ENCODE results near the gene NFIL3. TPM values are rescaled to one million over a fixed set of nuclear protein-coding genes. Genes with fewer than 3 reads are reported as not detected.
"Not testable (repeated sequence)": the region's sequence is repeated elsewhere in the genome, so short reads cannot be mapped to it uniquely, and the experiment has no call there.

NFIL3 gene
- total RNA-seq, 1 donor: 105 TPM

- H3K9me3 ChIP-seq (ENCODE audit: low read depth, low read length): no peaks in the 10 kb centered on the region
- no peak overlapping the region for H3K4me3 ChIP-seq (ENCODE audit: low read length)
- no peaks in the 10 kb centered on the region for H3K27me3 ChIP-seq (ENCODE audit: insufficient read depth, low read length)
- H3K4me1 ChIP-seq (ENCODE audit: insufficient read depth, low read length): peaks cover 21% of the 10 kb centered on the region
Measured at GRCh38 chr9:91391412-91391811, 32.2 kb downstream of the NFIL3 start.

GRCh38 chr9:91389686-91390085 is 33.9 kb downstream of the NFIL3 start:
- H3K4me3 ChIP-seq (ENCODE audit: low read length); H3K27me3 ChIP-seq (ENCODE audit: insufficient read depth, low read length); H3K4me1 ChIP-seq (ENCODE audit: insufficient read depth, low read length); H3K9me3 ChIP-seq (ENCODE audit: low read depth, low read length): not testable (repeated sequence)

- H3K4me3 ChIP-seq (ENCODE audit: low read length): no peak overlapping the region
Measured at GRCh38 chr9:91386765-91387164, 36.9 kb downstream of the NFIL3 start.

GRCh38 chr9:91384954-91385353 is 38.7 kb downstream of the NFIL3 start:
- no peaks in the 10 kb centered on the region for H3K9me3 ChIP-seq (ENCODE audit: low read depth, low read length)
- H3K27me3 ChIP-seq (ENCODE audit: insufficient read depth, low read length): no peaks in the 10 kb centered on the region
- no peak overlapping the region for H3K4me3 ChIP-seq (ENCODE audit: low read length)
- H3K4me1 ChIP-seq (ENCODE audit: insufficient read depth, low read length): no peaks in the 10 kb centered on the region

More at GRCh38 chr9:91386765-91387164, 36.9 kb downstream of the NFIL3 start:
- no peaks in the 10 kb centered on the region for H3K9me3 ChIP-seq (ENCODE audit: low read depth, low read length)
- no peaks in the 10 kb centered on the region for H3K4me1 ChIP-seq (ENCODE audit: insufficient read depth, low read length)
- H3K27me3 ChIP-seq (ENCODE audit: insufficient read depth, low read length): no peaks in the 10 kb centered on the region

- H3K9me3 ChIP-seq (ENCODE audit: low read depth, low read length): no peaks in the 10 kb centered on the region
- H3K27me3 ChIP-seq (ENCODE audit: insufficient read depth, low read length): no peaks in the 10 kb centered on the region
- H3K4me1 ChIP-seq (ENCODE audit: insufficient read depth, low read length): no peaks in the 10 kb centered on the region
- no peak overlapping the region for H3K4me3 ChIP-seq (ENCODE audit: low read length)
Measured at GRCh38 chr9:91383577-91383976, 40.1 kb downstream of the NFIL3 start.

GRCh38 chr9:91382298-91382697 is 41.3 kb downstream of the NFIL3 start:
- Histone ChIP-seq H3K9me3 (ENCODE audit: low read depth, low read length) (no peaks in the 10 kb centered on the region), H3K4me1 (ENCODE audit: insufficient read depth, low read length) (no peaks in the 10 kb centered on the region), H3K27me3 (ENCODE audit: insufficient read depth, low read length) (no peaks in the 10 kb centered on the region), H3K4me3 (ENCODE audit: low read length) (no peak overlapping the region)

- Histone ChIP-seq H3K27me3 (ENCODE audit: insufficient read depth, low read length) (no peaks in the 10 kb centered on the region), H3K9me3 (ENCODE audit: low read depth, low read length) (no peaks in the 10 kb centered on the region), H3K4me1 (ENCODE audit: insufficient read depth, low read length) (peaks cover 21% of the 10 kb centered on the region), H3K4me3 (ENCODE audit: low read length) (no peak overlapping the region)
Measured at GRCh38 chr9:91379426-91379825, 44.2 kb downstream of the NFIL3 start.

- Histone ChIP-seq H3K27me3 (ENCODE audit: insufficient read depth, low read length) (no peaks in the 10 kb centered on the region), H3K4me1 (ENCODE audit: insufficient read depth, low read length) (peaks cover 21% of the 10 kb centered on the region), H3K9me3 (ENCODE audit: low read depth, low read length) (no peaks in the 10 kb centered on the region), H3K4me3 (ENCODE audit: low read length) (no peak overlapping the region)
Measured at GRCh38 chr9:91378695-91379127, 44.9 kb downstream of the NFIL3 start.

- H3K27me3 ChIP-seq (ENCODE audit: insufficient read depth, low read length); H3K9me3 ChIP-seq (ENCODE audit: low read depth, low read length); H3K4me3 ChIP-seq (ENCODE audit: low read length): not testable (repeated sequence)
- peaks cover 21% of the 10 kb centered on the region for H3K4me1 ChIP-seq (ENCODE audit: insufficient read depth, low read length)
Measured at GRCh38 chr9:91378054-91378453, 45.6 kb downstream of the NFIL3 start.

- Histone ChIP-seq H3K27me3 (ENCODE audit: insufficient read depth, low read length) (no peaks in the 10 kb centered on the region), H3K4me1 (ENCODE audit: insufficient read depth, low read length) (peaks cover 21% of the 10 kb centered on the region), H3K9me3 (ENCODE audit: low read depth, low read length) (no peaks in the 10 kb centered on the region), H3K4me3 (ENCODE audit: low read length) (no peak overlapping the region)
Measured at GRCh38 chr9:91376239-91376638, 47.4 kb downstream of the NFIL3 start.

- Histone ChIP-seq H3K4me3 (ENCODE audit: low read length) (no peak overlapping the region), H3K9me3 (ENCODE audit: low read depth, low read length) (no peaks in the 10 kb centered on the region), H3K27me3 (ENCODE audit: insufficient read depth, low read length) (no peaks in the 10 kb centered on the region), H3K4me1 (ENCODE audit: insufficient read depth, low read length) (peaks cover 21% of the 10 kb centered on the region)
Measured at GRCh38 chr9:91374939-91375338, 48.7 kb downstream of the NFIL3 start.

GRCh38 chr9:91371894-91372293 is 51.7 kb downstream of the NFIL3 start:
- H3K4me3 ChIP-seq (ENCODE audit: low read length): no peak overlapping the region
- H3K4me1 ChIP-seq (ENCODE audit: insufficient read depth, low read length): peaks cover 21% of the 10 kb centered on the region
- H3K9me3 ChIP-seq (ENCODE audit: low read depth, low read length): no peaks in the 10 kb centered on the region
- H3K27me3 ChIP-seq (ENCODE audit: insufficient read depth, low read length): no peaks in the 10 kb centered on the region

- H3K9me3 ChIP-seq (ENCODE audit: low read depth, low read length); H3K4me1 ChIP-seq (ENCODE audit: insufficient read depth, low read length); H3K4me3 ChIP-seq (ENCODE audit: low read length); H3K27me3 ChIP-seq (ENCODE audit: insufficient read depth, low read length): not testable (repeated sequence)
Measured at GRCh38 chr9:91370006-91370405, 53.6 kb downstream of the NFIL3 start.

GRCh38 chr9:91364702-91365101 is 58.9 kb downstream of the NFIL3 start:
- H3K4me3 ChIP-seq (ENCODE audit: low read length): no peak overlapping the region
- peaks cover 19% of the 10 kb centered on the region for H3K4me1 ChIP-seq (ENCODE audit: insufficient read depth, low read length)
- no peaks in the 10 kb centered on the region for H3K9me3 ChIP-seq (ENCODE audit: low read depth, low read length)
- no peaks in the 10 kb centered on the region for H3K27me3 ChIP-seq (ENCODE audit: insufficient read depth, low read length)

GRCh38 chr9:91364005-91364404 is 59.6 kb downstream of the NFIL3 start:
- no peaks in the 10 kb centered on the region for H3K27me3 ChIP-seq (ENCODE audit: insufficient read depth, low read length)
- H3K4me1 ChIP-seq (ENCODE audit: insufficient read depth, low read length): peaks cover 25% of the 10 kb centered on the region
- no peaks in the 10 kb centered on the region for H3K9me3 ChIP-seq (ENCODE audit: low read depth, low read length)
- H3K4me3 ChIP-seq (ENCODE audit: low read length): no peak overlapping the region

GRCh38 chr9:91362051-91362611 is 61.5 kb downstream of the NFIL3 start:
- Histone ChIP-seq H3K9me3 (ENCODE audit: low read depth, low read length) (no peaks in the 10 kb centered on the region), H3K4me1 (ENCODE audit: insufficient read depth, low read length) (peaks cover 25% of the 10 kb centered on the region), H3K27me3 (ENCODE audit: insufficient read depth, low read length) (no peaks in the 10 kb centered on the region), H3K4me3 (ENCODE audit: low read length) (peak overlapping the region; percentile 93)
